H1 (cell line): ENCODE data around the gene OXER1.

Experiments
- ASH2L ChIP-seq: fragments of 200-600, 300-600 bp; sonication (generic); IDR thresholded peaks from one replicate; pipeline ENCODE4 v1.7.1; 2017; ENCODE audit warnings: low read length
- CEBPB ChIP-seq: IDR thresholded peaks from 2 replicates; pipeline ENCODE4 v1.6.1; 2012; ENCODE audit warnings: low read depth, low read length
- CREB1 ChIP-seq: IDR thresholded peaks from 2 replicates; pipeline ENCODE4 v1.6.1; 2012; ENCODE audit warnings: inconsistent platforms
- CTCF ChIP-seq, 3 experiments: IDR thresholded peaks; 1 replicate in 2 of 3; 2 replicates in 1 of 3; pipeline versions ENCODE4 v1.5.1 to v1.6.1; 2011; ENCODE audit warnings: low read length in 3 of 3, mild to moderate bottlenecking in 3 of 3, inconsistent platforms in 2 of 3, low read depth in 1 of 3, moderate library complexity in 1 of 3; ENCODE audit not compliant: insufficient read depth in 1 of 3; ENCODE audit errors: control extremely low read depth in 1 of 3
- HDAC6 ChIP-seq: IDR thresholded peaks from one replicate; pipeline ENCODE4 v1.7.1; 2012; ENCODE audit warnings: low read depth, mild to moderate bottlenecking, inconsistent platforms, low read length, moderate library complexity
- JUND ChIP-seq: IDR thresholded peaks from 2 replicates; pipeline ENCODE4 v1.6.1; 2011; ENCODE audit warnings: mild to moderate bottlenecking, improper control_type of control experiment, low read length
- KDM5A ChIP-seq: fragments of 200-600 bp; IDR thresholded peaks from 2 replicates; pipeline ENCODE4 v1.7.1; 2012; ENCODE audit warnings: mild to moderate bottlenecking, low read length, inconsistent platforms, mixed read lengths
- NRF1 ChIP-seq: IDR thresholded peaks from 2 replicates; pipeline ENCODE4 v1.6.1; 2011; ENCODE audit warnings: mild to moderate bottlenecking, low read depth, low read length, improper control_type of control experiment
- POLR2A ChIP-seq, 2 experiments: IDR thresholded peaks; 1 replicate in 1 of 2; 2 replicates in 1 of 2; pipeline ENCODE4 v1.6.1; 2011; ENCODE audit warnings: low read depth in 2 of 2, low read length in 2 of 2, mild to moderate bottlenecking in 2 of 2; ENCODE audit errors: control extremely low read depth in 1 of 2
- POLR2AphosphoS5 ChIP-seq: IDR thresholded peaks from 2 replicates; pipeline ENCODE4 v1.6.1; 2011; ENCODE audit warnings: low read depth, low read length
- RNF2 ChIP-seq: fragments of 200-900, 300-1000 bp; sonication (generic); IDR thresholded peaks from 2 replicates; pipeline ENCODE4 v1.7.1; 2016; ENCODE audit warnings: borderline replicate concordance, low read depth, mild to moderate bottlenecking, antibody characterized with exemption, low read length; ENCODE audit not compliant: poor library complexity, severe bottlenecking; ENCODE audit errors: missing control alignments
- SUZ12 ChIP-seq: fragments of 200-600 bp; sonication (generic); IDR thresholded peaks from 2 replicates; pipeline ENCODE4 v1.6.1; 2012; ENCODE audit warnings: mild to moderate bottlenecking, inconsistent platforms, low read length, moderate library complexity, mixed read lengths
- TCF12 ChIP-seq: IDR thresholded peaks from 2 replicates; pipeline ENCODE4 v1.6.1; 2011; ENCODE audit warnings: low read depth, mild to moderate bottlenecking, low read length
- TF ChIP-seq, protein P1 (sequence below): IDR thresholded peaks from 2 replicates; pipeline ENCODE4 v1.6.1; 2012; ENCODE audit warnings: inconsistent platforms

- TF ChIP-seq POLR2A (IDR thresholded peaks at IDR 0.05; ENCODE audit: control extremely low read depth in 1 of 2, low read depth in 2 of 2, low read length in 2 of 2) = no peak
- TF ChIP-seq HDAC6 = no peak
- peak in 2 of 3 experiments; percentile 2 to 7; a peak in 2 of 4 replicates for TF ChIP-seq CTCF (IDR thresholded peaks at IDR 0.05; ENCODE audit: control extremely low read depth in 1 of 3, insufficient read depth in 1 of 3, low read depth in 1 of 3, low read length in 3 of 3)
- TF ChIP-seq POLR2AphosphoS5 = no peak
- no peak for TF ChIP-seq CREB1
- no peak for TF ChIP-seq NRF1
- no peak for TF ChIP-seq JUND
- TF ChIP-seq TCF12 = no peak
- TF ChIP-seq KDM5A = no peak
- TF ChIP-seq SUZ12 = no peak
- TF ChIP-seq RNF2 = no peak
- TF ChIP-seq ASH2L = no peak
- TF ChIP-seq CEBPB = no peak
- TF ChIP-seq, protein P1, sequence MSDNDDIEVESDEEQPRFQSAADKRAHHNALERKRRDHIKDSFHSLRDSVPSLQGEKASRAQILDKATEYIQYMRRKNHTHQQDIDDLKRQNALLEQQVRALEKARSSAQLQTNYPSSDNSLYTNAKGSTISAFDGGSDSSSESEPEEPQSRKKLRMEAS = no peak
Observed at GRCh38 chr2:42762155-42762554, 1.8 kb downstream of the OXER1 start.
